ENCODE measurements around the gene PFDN1. TPM values are rescaled to one million over a fixed set of nuclear protein-coding genes. Genes with fewer than 3 reads are reported as not detected.

The PFDN1 gene
- total and polyA plus RNA-seq, 9 of the 15 experiments (the other 6 are each of a cell fraction or from before 2014, with no cell fraction given): 45.5 to 215 (median 78.0) TPM

DNA sequence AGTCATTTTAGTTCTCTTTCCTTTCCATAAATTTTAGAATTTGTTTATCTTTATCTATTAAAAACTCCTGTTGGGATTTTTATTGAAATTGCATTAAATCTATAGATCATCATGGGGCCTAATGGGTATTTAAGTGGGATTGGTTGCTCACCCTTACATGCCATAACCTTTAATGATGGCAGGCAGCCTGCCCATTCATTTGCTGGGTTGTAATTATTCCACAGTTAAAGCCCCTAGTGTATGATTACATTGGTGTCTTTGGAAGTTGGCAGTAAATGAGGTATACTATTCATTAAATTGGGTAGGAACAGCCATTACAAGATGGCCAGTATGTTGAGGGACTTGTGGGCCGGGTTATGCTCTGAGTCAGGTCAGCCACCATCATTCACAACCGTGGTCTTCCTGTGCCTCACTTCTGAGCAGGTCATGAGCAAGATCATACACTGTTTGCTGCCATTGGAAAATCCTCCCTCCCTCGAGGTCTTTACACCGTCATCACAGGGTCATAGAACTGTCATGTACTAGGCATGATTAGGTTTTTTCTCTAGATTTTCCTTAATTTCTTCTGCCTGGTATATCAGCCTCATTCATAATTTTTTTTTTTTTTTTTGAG lies 68.4 kb downstream of the PFDN1 start:
- ATAC-seq: no peak
- CTCF ChIA-PET (ENCODE audit: low intra/inter-chr PET ratio): no interaction called here
- TF ChIP-seq WHSC1 (IDR thresholded peaks at IDR 0.05; ENCODE audit: low read length): no peak
- TF ChIP-seq POLR2AphosphoS2 (IDR thresholded peaks at IDR 0.05; ENCODE audit: low read length): no peak
- TF ChIP-seq, protein P1, sequence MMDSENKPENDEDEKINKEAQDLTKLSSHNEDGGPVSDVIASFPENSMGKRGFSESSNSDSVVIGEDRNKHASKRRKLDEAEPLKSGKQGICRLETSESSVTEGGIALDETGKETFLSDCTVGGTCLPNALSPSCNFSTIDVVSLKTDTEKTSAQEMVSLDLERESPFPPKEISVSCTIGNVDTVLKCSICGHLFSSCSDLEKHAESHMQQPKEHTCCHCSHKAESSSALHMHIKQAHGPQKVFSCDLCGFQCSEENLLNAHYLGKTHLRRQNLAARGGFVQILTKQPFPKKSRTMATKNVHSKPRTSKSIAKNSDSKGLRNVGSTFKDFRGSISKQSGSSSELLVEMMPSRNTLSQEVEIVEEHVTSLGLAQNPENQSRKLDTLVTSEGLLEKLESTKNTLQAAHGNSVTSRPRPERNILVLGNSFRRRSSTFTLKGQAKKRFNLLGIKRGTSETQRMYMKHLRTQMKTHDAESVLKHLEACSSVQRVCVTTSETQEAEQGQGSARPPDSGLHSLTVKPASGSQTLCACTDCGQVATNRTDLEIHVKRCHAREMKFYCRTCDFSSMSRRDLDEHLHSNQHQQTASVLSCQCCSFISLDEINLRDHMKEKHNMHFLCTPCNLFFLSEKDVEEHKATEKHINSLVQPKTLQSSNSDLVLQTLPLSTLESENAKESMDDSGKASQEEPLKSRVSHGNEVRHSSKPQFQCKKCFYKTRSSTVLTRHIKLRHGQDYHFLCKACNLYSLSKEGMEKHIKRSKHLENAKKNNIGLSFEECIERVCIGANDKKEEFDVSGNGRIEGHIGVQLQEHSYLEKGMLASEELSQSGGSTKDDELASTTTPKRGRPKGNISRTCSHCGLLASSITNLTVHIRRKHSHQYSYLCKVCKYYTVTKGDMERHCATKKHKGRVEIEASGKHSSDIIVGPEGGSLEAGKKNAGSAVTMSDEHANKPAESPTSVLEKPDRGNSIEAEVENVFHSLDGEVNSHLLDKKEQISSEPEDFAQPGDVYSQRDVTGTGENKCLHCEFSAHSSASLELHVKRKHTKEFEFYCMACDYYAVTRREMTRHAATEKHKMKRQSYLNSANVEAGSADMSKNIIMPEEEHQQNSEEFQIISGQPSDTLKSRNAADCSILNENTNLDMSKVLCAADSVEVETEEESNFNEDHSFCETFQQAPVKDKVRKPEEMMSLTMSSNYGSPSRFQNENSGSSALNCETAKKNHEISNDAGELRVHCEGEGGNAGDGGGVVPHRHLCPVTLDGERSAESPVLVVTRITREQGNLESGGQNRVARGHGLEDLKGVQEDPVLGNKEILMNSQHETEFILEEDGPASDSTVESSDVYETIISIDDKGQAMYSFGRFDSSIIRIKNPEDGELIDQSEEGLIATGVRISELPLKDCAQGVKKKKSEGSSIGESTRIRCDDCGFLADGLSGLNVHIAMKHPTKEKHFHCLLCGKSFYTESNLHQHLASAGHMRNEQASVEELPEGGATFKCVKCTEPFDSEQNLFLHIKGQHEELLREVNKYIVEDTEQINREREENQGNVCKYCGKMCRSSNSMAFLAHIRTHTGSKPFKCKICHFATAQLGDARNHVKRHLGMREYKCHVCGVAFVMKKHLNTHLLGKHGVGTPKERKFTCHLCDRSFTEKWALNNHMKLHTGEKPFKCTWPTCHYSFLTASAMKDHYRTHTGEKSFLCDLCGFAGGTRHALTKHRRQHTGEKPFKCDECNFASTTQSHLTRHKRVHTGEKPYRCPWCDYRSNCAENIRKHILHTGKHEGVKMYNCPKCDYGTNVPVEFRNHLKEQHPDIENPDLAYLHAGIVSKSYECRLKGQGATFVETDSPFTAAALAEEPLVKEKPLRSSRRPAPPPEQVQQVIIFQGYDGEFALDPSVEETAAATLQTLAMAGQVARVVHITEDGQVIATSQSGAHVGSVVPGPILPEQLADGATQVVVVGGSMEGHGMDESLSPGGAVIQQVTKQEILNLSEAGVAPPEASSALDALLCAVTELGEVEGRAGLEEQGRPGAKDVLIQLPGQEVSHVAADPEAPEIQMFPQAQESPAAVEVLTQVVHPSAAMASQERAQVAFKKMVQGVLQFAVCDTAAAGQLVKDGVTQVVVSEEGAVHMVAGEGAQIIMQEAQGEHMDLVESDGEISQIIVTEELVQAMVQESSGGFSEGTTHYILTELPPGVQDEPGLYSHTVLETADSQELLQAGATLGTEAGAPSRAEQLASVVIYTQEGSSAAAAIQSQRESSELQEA (IDR thresholded peaks at IDR 0.05; ENCODE audit: low read depth): no peak
- no peak for TF ChIP-seq ZBTB34 (CRISPR knock-in tag; IDR thresholded peaks at IDR 0.05)
- no peak for TF ChIP-seq RUNX1 (IDR thresholded peaks at IDR 0.05; ENCODE audit: low read depth)
- TF ChIP-seq ZNF707 (CRISPR knock-in tag; conservative IDR thresholded peaks at IDR 0.05): no peak
- TF ChIP-seq ZNF431 (CRISPR knock-in tag; IDR thresholded peaks at IDR 0.05): no peak
- no peak for TF ChIP-seq ADNP (tag; IDR thresholded peaks at IDR 0.05)
- TF ChIP-seq DACH1 (IDR thresholded peaks at IDR 0.05; ENCODE audit: partially characterized antibody): no peak
- no peak for TF ChIP-seq KHSRP (IDR thresholded peaks at IDR 0.05)

More for the DNA sequence above, 68.4 kb downstream of the PFDN1 start:
- Histone ChIP-seq H3K4me2 (ENCODE audit: insufficient read depth, low read length) (no peak overlapping the region), H2AFZ (ENCODE audit: low read depth, low read length) (no peak overlapping the region), H4K20me1 (replicated peaks; ENCODE audit: control insufficient read depth, insufficient read depth, low read length) (peaks cover 17% of the 10 kb centered on the region; the same call in 1 of the 2 replicates), H3K79me2 (ENCODE audit: control insufficient read depth, insufficient read depth, low read length) (peaks cover 13% of the 10 kb centered on the region; the same call in 2 of the 3 replicates), H3K27ac (ENCODE audit: extremely low read depth, low read depth, low read length) (no peak overlapping the region), H3K9me1 (ENCODE audit: control insufficient read depth, insufficient read depth, low read length) (no peaks in the 10 kb centered on the region), H3K9ac (ENCODE audit: insufficient read depth in 1 of 2, low read depth in 2 of 2, low read length in 2 of 2) (no peak overlapping the region), H3K27me3 (ENCODE audit: control insufficient read depth in 2 of 2, insufficient read depth in 2 of 2, low read length in 2 of 2) (no peaks in the 10 kb centered on the region), H3K36me3 (ENCODE audit: control insufficient read depth, insufficient read depth, low read length) (no peaks in the 10 kb centered on the region; the same call in 1 of the 3 replicates), H3K4me3 (no peak overlapping the region), H3K9me3 (replicated peaks; ENCODE audit: control insufficient read depth, insufficient read depth, low read depth, low read length) (no peaks in the 10 kb centered on the region), H3K4me1 (replicated peaks in 1 of 2; ENCODE audit: control insufficient read depth in 2 of 2, insufficient read depth in 2 of 2, low read length in 2 of 2) (peaks cover 0 to 2% of the 10 kb centered on the region in 2 experiments; a peak in 2 of 5 replicates)
- POLR2A ChIA-PET: no interaction called here
- DNase-seq (ENCODE audit: extremely low read depth in 1 of 4, low spot score in 3 of 4) (no peak), FAIRE-seq (peak; percentile 49)
- BruUV-seq (replicated peaks): no TSS peak
- in situ Hi-C loops (cut with MboI): no loop called here
- WGBS (ENCODE audit: insufficient coverage, low coverage, missing lambda C conversion rate): 70% methylated on average over 4 of the region's 4 CpGs
- intact Hi-C loops (cut with micrococcal nuclease): no loop called here

All from K562 (cell line).